ENCODE measurements around the gene SIRT3. TPM values are rescaled to one million over a fixed set of nuclear protein-coding genes. Genes with fewer than 3 reads are reported as not detected.
A peak's percentile ranks its signal among the peaks of the same experiment; 100 is the strongest.

The SIRT3 gene
- polyA plus RNA-seq, 3 donors = 4.3 to 23.7 (median 4.3) TPM

GRCh38 chr11:218815-219593 is 17.1 kb downstream of the SIRT3 start:
- H3K36me3 ChIP-seq (replicated peaks in 1 of 2; ENCODE audit: control insufficient read depth in 1 of 2, insufficient read depth in 2 of 2, low read length in 2 of 2) = peaks cover 24% of the 10 kb centered on the region in 2 donors
- peaks cover 13% of the 10 kb centered on the region for H4K20me1 ChIP-seq (ENCODE audit: insufficient read depth, low read length)
- Mint-ChIP-seq H3K9me3 (no peaks in the 10 kb centered on the region), H3K36me3 (peaks cover 38 to 43% of the 10 kb centered on the region in 2 donors), H3K4me1 (peaks cover 1% of the 10 kb centered on the region), H3K4me3 (no peak overlapping the region), H3K27me3 (ENCODE audit: low read depth in 3 of 3) (peaks cover 0 to 2% (median 0%) of the 10 kb centered on the region in 3 donors), H3K27ac (peak overlapping the region in 1 of 7 donors; percentile 10)
- 92% methylated on average over 24 of the region's 29 CpGs for WGBS (ENCODE audit: insufficient coverage)
- H3K9me3 ChIP-seq (replicated peaks in 1 of 2; ENCODE audit: control insufficient read depth in 1 of 2, insufficient read depth in 1 of 2, low read length in 2 of 2) = no peaks in the 10 kb centered on the region
- no peaks in the 10 kb centered on the region for H3K4me1 ChIP-seq (ENCODE audit: control insufficient read depth in 1 of 2, insufficient read depth in 2 of 2, low read length in 2 of 2)
- no peak overlapping the region for H3K27ac ChIP-seq (ENCODE audit: low read depth in 1 of 2, low read length in 2 of 2)
- no peaks in the 10 kb centered on the region for H3K27me3 ChIP-seq (ENCODE audit: control insufficient read depth in 2 of 2, insufficient read depth in 2 of 2, low read length in 2 of 2)
- H3K4me2 ChIP-seq (replicated peaks; ENCODE audit: extremely low read depth, low read length, poor library complexity, severe bottlenecking) = no peak overlapping the region
- H3K79me2 ChIP-seq (ENCODE audit: insufficient read depth, low read length) = no peaks in the 10 kb centered on the region
- no peak for DNase-seq
- intact Hi-C loops (cut with micrococcal nuclease) = no loop called here
- TF ChIP-seq CTCF (IDR thresholded peaks at IDR 0.05) = no peak
- H3K9ac ChIP-seq (ENCODE audit: insufficient read depth, low read length, poor library complexity, severe bottlenecking) = no peak overlapping the region
- no peak overlapping the region for H3K4me3 ChIP-seq (replicated peaks in 1 of 3; ENCODE audit: low read depth in 2 of 3, low read length in 3 of 3)
- H2AFZ ChIP-seq (ENCODE audit: insufficient read depth, low read depth, low read length, poor library complexity, severe bottlenecking) = no peak overlapping the region

GRCh38 chr11:217704-218103 is 18.4 kb downstream of the SIRT3 start:
- Histone ChIP-seq H3K27ac (ENCODE audit: low read depth in 1 of 2, low read length in 2 of 2) (no peak overlapping the region), H3K4me3 (replicated peaks in 1 of 3; ENCODE audit: low read depth in 2 of 3, low read length in 3 of 3) (no peak overlapping the region), H2AFZ (ENCODE audit: insufficient read depth, low read depth, low read length, poor library complexity, severe bottlenecking) (no peak overlapping the region), H3K4me2 (replicated peaks; ENCODE audit: extremely low read depth, low read length, poor library complexity, severe bottlenecking) (no peak overlapping the region), H3K9ac (ENCODE audit: insufficient read depth, low read length, poor library complexity, severe bottlenecking) (no peak overlapping the region), H3K36me3 (replicated peaks in 1 of 2; ENCODE audit: control insufficient read depth in 1 of 2, insufficient read depth in 2 of 2, low read length in 2 of 2) (peaks cover 33 to 37% of the 10 kb centered on the region in 2 donors), H3K9me3 (replicated peaks in 1 of 2; ENCODE audit: control insufficient read depth in 1 of 2, insufficient read depth in 1 of 2, low read length in 2 of 2) (no peaks in the 10 kb centered on the region), H3K27me3 (ENCODE audit: control insufficient read depth in 2 of 2, insufficient read depth in 2 of 2, low read length in 2 of 2) (no peaks in the 10 kb centered on the region), H3K4me1 (ENCODE audit: control insufficient read depth in 1 of 2, insufficient read depth in 2 of 2, low read length in 2 of 2) (no peaks in the 10 kb centered on the region), H3K79me2 (ENCODE audit: insufficient read depth, low read length) (no peaks in the 10 kb centered on the region), H4K20me1 (ENCODE audit: insufficient read depth, low read length) (peaks cover 19% of the 10 kb centered on the region)
- TF ChIP-seq CTCF (IDR thresholded peaks at IDR 0.05) = no peak
- Mint-ChIP-seq H3K9me3 (no peaks in the 10 kb centered on the region), H3K4me3 (no peak overlapping the region), H3K36me3 (peaks cover 42 to 48% of the 10 kb centered on the region in 2 donors), H3K27ac (no peak overlapping the region), H3K27me3 (ENCODE audit: low read depth in 3 of 3) (peaks cover 0 to 2% (median 0%) of the 10 kb centered on the region in 3 donors), H3K4me1 (peaks cover 1% of the 10 kb centered on the region)
- intact Hi-C loops (cut with micrococcal nuclease) = no loop called here
- DNase-seq = no peak
- WGBS (ENCODE audit: insufficient coverage) = 100% methylated on average over 1 of the region's 3 CpGs
